LNCaP clone FGC (cell line): ENCODE results near the gene PTTG1IP2.

ENCODE experiments used
- DNase-seq: peaks from one replicate; pipeline ENCODE4 v3.0.0-alpha.2; 2011; ENCODE audit warnings: low read depth
- H3K4me3 ChIP-seq: 2 replicates; pipeline ENCODE4 v1.5.1; 2011; ENCODE audit warnings: mild to moderate bottlenecking, low read depth, low read length, control low read depth
- TF ChIP-seq, protein P1 (sequence below): IDR thresholded peaks from 2 replicates; pipeline ENCODE4 v1.5.1; 2012; ENCODE audit warnings: mild to moderate bottlenecking; ENCODE audit not compliant: control insufficient read depth, insufficient read depth; ENCODE audit errors: extremely low read depth

The PTTG1IP2 gene

DNA sequence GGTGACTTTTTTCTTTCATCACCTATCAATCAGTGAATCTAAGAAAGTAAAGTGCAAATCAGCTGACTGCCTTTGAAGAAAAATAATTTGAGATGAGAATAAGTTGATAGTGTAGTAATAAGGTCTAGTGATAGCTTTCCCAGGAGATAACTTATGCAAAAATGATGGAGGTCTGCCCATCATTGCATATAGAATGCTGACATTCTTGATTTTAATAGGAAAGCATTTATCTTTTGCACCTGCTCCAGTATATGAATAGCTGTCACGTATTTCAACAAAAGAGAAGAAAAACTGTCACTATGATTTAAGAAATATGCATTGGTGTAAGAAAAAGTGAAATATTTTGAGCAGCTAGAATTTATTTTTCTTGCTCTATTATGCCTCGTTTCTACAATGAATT is 46.8 kb downstream of the PTTG1IP2 start:
- TF ChIP-seq, protein P1, sequence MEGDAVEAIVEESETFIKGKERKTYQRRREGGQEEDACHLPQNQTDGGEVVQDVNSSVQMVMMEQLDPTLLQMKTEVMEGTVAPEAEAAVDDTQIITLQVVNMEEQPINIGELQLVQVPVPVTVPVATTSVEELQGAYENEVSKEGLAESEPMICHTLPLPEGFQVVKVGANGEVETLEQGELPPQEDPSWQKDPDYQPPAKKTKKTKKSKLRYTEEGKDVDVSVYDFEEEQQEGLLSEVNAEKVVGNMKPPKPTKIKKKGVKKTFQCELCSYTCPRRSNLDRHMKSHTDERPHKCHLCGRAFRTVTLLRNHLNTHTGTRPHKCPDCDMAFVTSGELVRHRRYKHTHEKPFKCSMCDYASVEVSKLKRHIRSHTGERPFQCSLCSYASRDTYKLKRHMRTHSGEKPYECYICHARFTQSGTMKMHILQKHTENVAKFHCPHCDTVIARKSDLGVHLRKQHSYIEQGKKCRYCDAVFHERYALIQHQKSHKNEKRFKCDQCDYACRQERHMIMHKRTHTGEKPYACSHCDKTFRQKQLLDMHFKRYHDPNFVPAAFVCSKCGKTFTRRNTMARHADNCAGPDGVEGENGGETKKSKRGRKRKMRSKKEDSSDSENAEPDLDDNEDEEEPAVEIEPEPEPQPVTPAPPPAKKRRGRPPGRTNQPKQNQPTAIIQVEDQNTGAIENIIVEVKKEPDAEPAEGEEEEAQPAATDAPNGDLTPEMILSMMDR: no peak
- H3K4me3 ChIP-seq: no peak overlapping the region
- DNase-seq: no peak

DNA sequence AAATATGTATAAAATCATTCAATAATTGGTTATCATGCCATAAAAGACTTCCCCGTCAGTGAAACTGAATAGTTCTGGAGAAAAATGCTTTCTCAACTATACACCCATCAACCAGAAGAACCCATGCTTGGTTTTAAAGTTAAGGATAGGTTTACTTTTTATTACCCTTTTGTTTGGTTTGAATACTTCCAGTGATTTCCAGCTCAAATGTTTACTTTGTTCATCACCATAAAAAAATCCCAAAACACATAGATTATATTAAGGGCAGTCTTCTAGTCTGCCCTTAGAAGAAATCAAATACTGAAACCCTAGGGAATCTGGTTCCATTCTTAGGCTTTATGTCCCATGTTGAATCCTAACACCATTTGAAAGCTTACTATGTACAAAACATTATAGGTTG is 49.2 kb downstream of the PTTG1IP2 start:
- no peak for DNase-seq
- no peak overlapping the region for H3K4me3 ChIP-seq
- TF ChIP-seq, protein P1: no peak

GRCh38 chr7:90520484-90520883 is 51.0 kb downstream of the PTTG1IP2 start:
- no peak for DNase-seq

DNA sequence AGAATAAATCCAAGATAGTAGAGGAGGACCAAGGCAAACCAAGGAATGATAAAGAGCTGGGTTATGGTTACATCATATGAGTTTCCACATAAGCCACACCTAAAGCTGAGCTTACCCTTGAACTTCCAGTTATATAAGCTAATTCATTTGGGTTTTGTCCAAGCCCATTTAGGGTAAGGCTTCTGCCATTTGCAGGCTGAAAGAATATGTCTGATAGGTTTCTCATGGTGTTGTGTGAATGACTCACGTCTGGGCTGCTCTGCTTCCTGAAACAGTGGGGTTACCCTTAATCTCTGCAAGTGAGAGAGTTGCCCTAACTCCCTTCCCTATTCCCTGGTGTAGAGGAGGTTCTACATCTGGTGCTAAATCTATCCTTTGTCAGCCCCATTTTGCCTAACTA is 60.8 kb downstream of the PTTG1IP2 start:
- H3K4me3 ChIP-seq: no peak overlapping the region
- TF ChIP-seq, protein P1: no peak
- DNase-seq: no peak

More at GRCh38 chr7:90520484-90520883, 51.0 kb downstream of the PTTG1IP2 start:
- TF ChIP-seq, protein P1: no peak
- no peak overlapping the region for H3K4me3 ChIP-seq

GRCh38 chr7:90532231-90532929 is 62.9 kb downstream of the PTTG1IP2 start:
- no peak overlapping the region for H3K4me3 ChIP-seq
- DNase-seq: no peak
- TF ChIP-seq, protein P1: no peak

DNA sequence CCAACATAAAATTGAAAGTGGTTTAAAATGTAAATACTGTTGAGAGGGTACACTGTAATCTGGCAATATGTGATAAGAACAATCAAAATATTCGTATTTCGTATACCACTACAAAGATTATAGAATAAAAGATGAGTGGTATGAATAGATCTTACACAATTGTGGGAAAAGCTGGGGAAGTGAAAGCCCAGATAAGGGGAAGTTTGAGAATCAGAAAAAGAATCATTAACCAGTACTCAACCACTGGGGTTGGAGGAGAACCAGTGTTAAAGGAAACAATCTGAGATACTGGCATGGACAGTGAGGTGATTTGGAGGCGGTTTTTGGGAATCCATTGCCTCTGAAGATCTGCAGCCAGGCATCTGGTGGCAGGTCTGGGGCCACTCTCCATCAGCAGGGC is 67.0 kb downstream of the PTTG1IP2 start:
- TF ChIP-seq, protein P1: no peak
- DNase-seq: no peak
- no peak overlapping the region for H3K4me3 ChIP-seq

DNA sequence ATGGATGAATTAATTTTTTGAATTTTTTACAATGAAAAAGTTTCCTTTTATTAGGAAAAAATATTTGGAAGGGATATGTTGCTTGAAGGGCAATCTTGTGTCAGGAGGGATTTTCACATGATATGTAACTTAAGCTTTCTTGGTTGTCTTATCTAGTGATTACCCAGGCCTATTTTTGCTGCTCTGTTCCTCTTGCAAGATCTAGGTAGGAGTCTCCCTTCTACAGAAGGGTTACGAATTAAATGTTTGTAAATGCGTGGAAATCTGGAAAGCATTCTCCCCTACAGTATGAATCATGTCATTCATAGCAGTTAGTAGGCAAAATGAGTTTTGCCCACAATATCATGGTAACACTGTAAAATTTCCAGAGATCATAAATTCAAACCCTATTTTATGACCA is 69.0 kb downstream of the PTTG1IP2 start:
- TF ChIP-seq, protein P1: no peak
- no peak overlapping the region for H3K4me3 ChIP-seq
- DNase-seq: no peak
